Calu3 (cell line): ENCODE results near the gene RAF1. TPM values are rescaled to one million over a fixed set of nuclear protein-coding genes. Genes with fewer than 3 reads are reported as not detected.
"Not testable (repeated sequence)": the region's sequence is repeated elsewhere in the genome, so short reads cannot be mapped to it uniquely, and the experiment has no call there.

Experiments used
- BruUV-seq: library from RNA; stranded (reverse); fragments of 400-500 nt; replicated peaks from 2 replicates; lab custom pipeline; 2021; lab: Mats Ljungman, UMichigan
- CTCF ChIA-PET: fragments of 300-600 bp; sonication (Branson Sonifier 250); formaldehyde crosslinking; loops from one replicate; lab custom pipeline; 2022; ENCODE audit warnings: antibody characterized with exemption; lab: Charles Lee
- DNase-seq: peaks from one replicate; pipeline ENCODE4 v3.0.0; 2022
- H3K27ac Mint-ChIP-seq: one replicate; pipeline ENCODE4 v1.8.0; 2022; ENCODE audit warnings: mixed read lengths; ENCODE audit not compliant: unreplicated experiment
- H3K27me3 Mint-ChIP-seq: one replicate; pipeline ENCODE4 v1.8.0; 2022; ENCODE audit warnings: mixed read lengths; ENCODE audit not compliant: unreplicated experiment
- H3K36me3 Mint-ChIP-seq: one replicate; pipeline ENCODE4 v1.8.0; 2022; ENCODE audit warnings: mild to moderate bottlenecking, moderate library complexity, mixed read lengths; ENCODE audit not compliant: insufficient read depth, unreplicated experiment
- H3K4me1 Mint-ChIP-seq: one replicate; pipeline ENCODE4 v1.8.0; 2022; ENCODE audit warnings: mild to moderate bottlenecking, low read depth, mixed read lengths; ENCODE audit not compliant: unreplicated experiment
- H3K4me3 Mint-ChIP-seq: one replicate; pipeline ENCODE4 v1.8.0; 2022; ENCODE audit warnings: mild to moderate bottlenecking, low read depth, moderate library complexity, mixed read lengths; ENCODE audit not compliant: unreplicated experiment
- H3K9me3 Mint-ChIP-seq: one replicate; pipeline ENCODE4 v1.8.0; 2022; ENCODE audit warnings: low read depth, mixed read lengths; ENCODE audit not compliant: unreplicated experiment
- CTCF ChIP-seq: fragments of 200-600 bp; IDR thresholded peaks from one replicate; pipeline ENCODE4 v1.8.0; 2022; ENCODE audit warnings: antibody characterized with exemption; ENCODE audit not compliant: unreplicated experiment
- intact Hi-C: fragments of 100-400 bp; cut with micrococcal nuclease; formaldehyde crosslinking; loops from one replicate; pipeline ENCODE4 v1.10.0; 2022; ENCODE audit not compliant: unreplicated experiment
- total RNA-seq: library from RNA; stranded (reverse); gene quantifications from 2 replicates; pipeline ENCODE4 v1.2.3, GENCODE V29; 2022

Gene RAF1
- total RNA-seq, 1 experiment from 2014 or later, result 69.3 TPM

- Mint-ChIP-seq H3K4me1 (no peaks in the 10 kb centered on the region), H3K4me3 (no peak overlapping the region), H3K9me3 (no peaks in the 10 kb centered on the region), H3K27me3 (no peaks in the 10 kb centered on the region), H3K36me3 (no peaks in the 10 kb centered on the region), H3K27ac (no peak overlapping the region)
- no TSS peak for BruUV-seq
- no peak for DNase-seq
- TF ChIP-seq CTCF, result no peak
- intact Hi-C loops, result no loop called here
- CTCF ChIA-PET, result interaction anchor here (0.7 kb wide), 1 partner anchor 62 kb away, joined by 4 read pairs; no protein-coding TSS in a partner anchor
Measured at GRCh38 chr3:12644331-12644937, 19.5 kb downstream of the RAF1 start.

- Mint-ChIP-seq H3K27ac (no peak overlapping the region), H3K36me3 (no peaks in the 10 kb centered on the region), H3K9me3 (no peaks in the 10 kb centered on the region), H3K4me3 (no peak overlapping the region), H3K4me1 (no peaks in the 10 kb centered on the region), H3K27me3 (no peaks in the 10 kb centered on the region)
- CTCF ChIA-PET, result no interaction called here
- intact Hi-C loops, result no loop called here
- BruUV-seq, result no TSS peak
- DNase-seq, result no peak
- TF ChIP-seq CTCF, result no peak
Measured at GRCh38 chr3:12643724-12644123, 20.2 kb downstream of the RAF1 start.

DNA sequence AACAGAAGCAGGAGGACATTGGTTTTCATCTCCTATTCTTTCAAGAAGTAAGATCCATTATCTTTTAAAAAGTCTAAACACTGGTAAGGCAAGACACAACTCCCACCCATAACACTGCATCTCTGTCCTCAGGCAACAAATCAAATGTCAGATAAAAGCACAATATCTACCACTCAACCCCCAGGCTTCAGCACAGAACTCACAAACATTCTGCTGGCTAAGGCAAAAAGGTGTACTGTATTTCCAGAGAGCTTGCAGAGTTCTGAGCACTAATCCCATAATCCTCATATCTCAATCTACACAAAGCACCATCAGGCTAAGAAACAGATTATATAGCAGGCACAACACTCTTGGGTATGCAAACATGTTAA, 20.9 kb downstream of the RAF1 start:
- Mint-ChIP-seq H3K36me3 (no peaks in the 10 kb centered on the region), H3K27me3 (no peaks in the 10 kb centered on the region), H3K9me3 (no peaks in the 10 kb centered on the region), H3K4me3 (no peak overlapping the region), H3K27ac (no peak overlapping the region), H3K4me1 (no peaks in the 10 kb centered on the region)
- no peak for TF ChIP-seq CTCF
- intact Hi-C loops, result no loop called here
- CTCF ChIA-PET, result no interaction called here
- no TSS peak for BruUV-seq
- no peak for DNase-seq

- H3K27me3 Mint-ChIP-seq, BruUV-seq, H3K9me3 Mint-ChIP-seq: not testable (repeated sequence)
Measured at GRCh38 chr3:12640853-12641252, 23.1 kb downstream of the RAF1 start.

DNA sequence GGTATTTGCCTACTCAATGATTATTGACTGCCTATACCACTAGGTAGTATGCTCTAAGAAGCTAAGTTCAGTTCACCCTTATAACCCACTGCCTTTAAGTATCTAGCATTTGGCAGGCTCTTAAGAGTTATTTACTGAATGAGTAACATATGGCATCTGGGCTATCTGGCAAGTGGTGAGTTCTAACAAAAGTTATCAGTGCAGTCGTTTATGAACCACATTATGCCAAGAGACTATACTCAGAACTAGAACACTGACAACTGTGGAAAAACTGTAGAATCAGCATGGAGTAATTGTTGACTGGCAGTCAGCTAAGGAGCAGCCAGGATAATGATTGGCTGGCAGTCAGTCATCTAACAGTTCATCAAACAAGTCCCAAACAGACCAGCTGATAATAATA, 25.8 kb downstream of the RAF1 start:
- CTCF ChIA-PET, result no interaction called here
- intact Hi-C loops, result no loop called here
- no peak for TF ChIP-seq CTCF
- BruUV-seq, result no TSS peak
- Mint-ChIP-seq H3K27ac (no peak overlapping the region), H3K36me3 (no peaks in the 10 kb centered on the region), H3K9me3 (no peaks in the 10 kb centered on the region), H3K4me1 (no peaks in the 10 kb centered on the region), H3K27me3 (no peaks in the 10 kb centered on the region), H3K4me3 (no peak overlapping the region)
- DNase-seq, result no peak

More at GRCh38 chr3:12640853-12641252, 23.1 kb downstream of the RAF1 start:
- H3K27ac Mint-ChIP-seq, DNase-seq, intact Hi-C loops, CTCF ChIA-PET, H3K4me1 Mint-ChIP-seq, H3K36me3 Mint-ChIP-seq, H3K4me3 Mint-ChIP-seq: not testable (repeated sequence)
